Spinal cord (tissue), 10 donors: ENCODE results near the gene SCGB1D4. TPM values are rescaled to one million over a fixed set of nuclear protein-coding genes. Genes with fewer than 3 reads are reported as not detected.

Source experiments
- DNase-seq, 6 donors: peaks; one replicate each; pipeline versions ENCODE4 v3.0.0 to v3.0.0-alpha.2; 2013 to 2015; ENCODE audit warnings: low spot score in 6 of 6, low read depth in 4 of 6
- H3K27ac ChIP-seq: one replicate; pipeline ENCODE4 v1.5.1; 2013; ENCODE audit warnings: low read depth, low read length, control low read depth
- H3K27me3 ChIP-seq: one replicate; pipeline ENCODE4 v1.6.1; 2013; ENCODE audit warnings: low read length; ENCODE audit not compliant: control insufficient read depth, insufficient read depth
- H3K36me3 ChIP-seq: one replicate; pipeline ENCODE4 v1.6.1; 2013; ENCODE audit warnings: low read length; ENCODE audit not compliant: control insufficient read depth, insufficient read depth
- H3K4me1 ChIP-seq: one replicate; pipeline ENCODE4 v1.6.1; 2013; ENCODE audit warnings: low read length; ENCODE audit not compliant: control insufficient read depth, insufficient read depth
- H3K4me3 ChIP-seq: one replicate; pipeline ENCODE4 v1.5.1; 2013; ENCODE audit warnings: low read depth, low read length, control low read depth
- H3K9me3 ChIP-seq: one replicate; pipeline ENCODE4 v1.6.1; 2013; ENCODE audit warnings: low read length; ENCODE audit not compliant: control insufficient read depth, insufficient read depth
- WGBS: methylation state at CpG from one replicate; pipeline ENCODE4 v1.1.5; 2013; ENCODE audit warnings: missing lambda C conversion rate; ENCODE audit not compliant: insufficient coverage; 5-methylcytosine and 5-hydroxymethylcytosine counted together
- polyA plus RNA-seq, 2 donors: library from polyadenylated mRNA; unstranded; fragments of 120-200 nt; gene quantifications; one replicate each; pipeline ENCODE4 v1.2.1, GENCODE V29; 2013; ENCODE audit not compliant: insufficient read length in 2 of 2
- total RNA-seq, 2 donors: library from RNA; depleted of rRNA in 1 of 2; stranded (reverse); fragments of 120-200 nt in 1 of 2; fragments of >200 nt in 1 of 2; gene quantifications; one replicate each; pipeline versions ENCODE4 v1.2.3 to v1.2.4, GENCODE V29; 2013 to 2014
- donor health status: healthy.

SCGB1D4 gene
- total and polyA plus RNA-seq, 4 donors = not detected

DNA sequence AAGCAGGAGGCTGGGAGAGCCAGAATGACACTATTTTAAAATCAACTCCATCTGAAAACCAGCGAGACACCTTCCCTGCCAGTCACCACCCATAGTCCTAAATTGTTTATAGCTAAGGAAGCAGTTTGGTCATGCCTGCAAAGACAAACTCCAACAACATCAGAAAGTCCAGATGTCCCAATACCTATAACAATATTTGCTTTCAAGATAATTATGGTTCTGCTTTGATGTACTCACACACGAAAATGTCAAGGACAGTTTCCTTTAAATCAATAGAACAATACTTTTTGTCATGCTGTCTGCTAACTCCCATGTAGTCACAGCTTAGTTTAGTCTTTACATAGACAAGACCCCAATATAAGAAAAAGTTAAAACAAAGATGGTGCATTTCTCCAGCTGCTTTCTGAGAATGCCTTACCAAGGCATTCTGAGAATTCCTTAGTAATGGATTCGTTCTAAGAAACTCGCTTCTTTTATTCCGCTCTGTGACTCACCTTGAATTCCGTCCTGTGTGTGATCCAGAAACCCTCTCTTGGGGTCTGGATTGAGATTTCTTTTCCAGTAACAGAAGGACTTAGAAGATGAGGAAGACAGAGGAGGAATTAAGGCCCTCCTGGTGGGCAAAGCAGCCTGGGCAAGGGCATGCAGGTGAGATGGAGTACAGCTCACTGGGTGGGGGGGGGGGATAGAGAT, 38.5 kb downstream of the SCGB1D4 start:
- Histone ChIP-seq H3K4me1 (no peaks in the 10 kb centered on the region), H3K36me3 (no peaks in the 10 kb centered on the region), H3K9me3 (no peaks in the 10 kb centered on the region), H3K4me3 (no peak overlapping the region), H3K27ac (no peak overlapping the region), H3K27me3 (no peaks in the 10 kb centered on the region)
- no peak for DNase-seq
- WGBS = 79% methylated on average over 3 of the region's 6 CpGs

GRCh38 chr11:62256281-62256680, 42.6 kb downstream of the SCGB1D4 start:
- no peaks in the 10 kb centered on the region for H3K9me3 ChIP-seq
- H3K36me3 ChIP-seq = no peaks in the 10 kb centered on the region
- DNase-seq = no peak
- H3K4me3 ChIP-seq = no peak overlapping the region
- H3K27ac ChIP-seq = no peak overlapping the region
- no peaks in the 10 kb centered on the region for H3K27me3 ChIP-seq
- no peaks in the 10 kb centered on the region for H3K4me1 ChIP-seq
- WGBS = no CpG with 5 or more reads among the region's 2 CpGs

GRCh38 chr11:62253999-62254542, 44.8 kb downstream of the SCGB1D4 start:
- Histone ChIP-seq H3K36me3 (no peaks in the 10 kb centered on the region), H3K27ac (no peak overlapping the region), H3K27me3 (no peaks in the 10 kb centered on the region), H3K9me3 (no peaks in the 10 kb centered on the region), H3K4me1 (no peaks in the 10 kb centered on the region), H3K4me3 (no peak overlapping the region)
- no peak for DNase-seq
- no CpG with 5 or more reads among the region's 3 CpGs for WGBS

DNA sequence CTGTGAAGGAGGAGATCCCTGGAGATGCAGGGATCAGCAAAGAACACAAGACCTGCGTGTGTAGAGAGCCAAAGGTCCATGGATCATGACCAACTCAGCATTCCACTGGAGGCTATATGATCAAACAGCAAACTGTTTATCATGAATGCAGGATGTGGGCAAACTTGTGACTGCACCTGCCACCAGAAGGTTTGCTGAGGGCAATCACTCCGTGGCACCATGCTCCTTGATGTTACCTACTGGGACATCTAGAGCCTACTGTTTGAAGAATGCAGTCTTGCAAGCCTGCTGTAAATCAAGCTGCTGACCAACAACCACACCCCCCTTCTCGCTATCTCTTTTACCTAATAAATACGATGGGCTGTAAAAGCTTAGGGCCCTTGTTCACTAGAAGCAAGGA, 47.2 kb downstream of the SCGB1D4 start:
- H3K27me3 ChIP-seq = no peaks in the 10 kb centered on the region
- no peaks in the 10 kb centered on the region for H3K36me3 ChIP-seq
- no peak for DNase-seq
- no peak overlapping the region for H3K27ac ChIP-seq
- no peaks in the 10 kb centered on the region for H3K4me1 ChIP-seq
- no peaks in the 10 kb centered on the region for H3K9me3 ChIP-seq
- no peak overlapping the region for H3K4me3 ChIP-seq
- WGBS = 46% methylated on average over 4 of the region's 4 CpGs

Other genes with a start within 250 kb of the SCGB1D4 start
- 10 to 100 TPM; 19.9 to 22.2 TPM for gene INCENP, start 175.1 kb downstream of the SCGB1D4 start, total RNA-seq
- 10 to 100 TPM; 32.4 to 32.9 TPM for gene INCENP, start 175.1 kb downstream of the SCGB1D4 start, polyA plus RNA-seq
- not detected for gene SCGB1D1, start 108.9 kb downstream of the SCGB1D4 start, total RNA-seq
- gene SCGB1D1, start 108.9 kb downstream of the SCGB1D4 start, polyA plus RNA-seq = not detected
- gene SCGB2A1, start 90.4 kb downstream of the SCGB1D4 start, total RNA-seq = under 1 TPM in 1 of 2 donors, not detected in 1; 0.61 TPM
- gene SCGB2A1, start 90.4 kb downstream of the SCGB1D4 start, polyA plus RNA-seq = not detected
- gene SCGB1D2, start 56.8 kb downstream of the SCGB1D4 start, total RNA-seq = not detected
- gene SCGB1D2, start 56.8 kb downstream of the SCGB1D4 start, polyA plus RNA-seq = not detected
- gene SCGB2A2, start 28.9 kb downstream of the SCGB1D4 start, total RNA-seq = not detected
- gene SCGB2A2, start 28.9 kb downstream of the SCGB1D4 start, polyA plus RNA-seq = not detected
- 10 to 100 TPM; 24.5 to 24.9 TPM for gene ASRGL1, start 38.4 kb upstream of the SCGB1D4 start, total RNA-seq
- gene ASRGL1, start 38.4 kb upstream of the SCGB1D4 start, polyA plus RNA-seq = 10 to 100 TPM; 63.1 to 65.2 TPM
- gene SCGB1A1, start 120.0 kb upstream of the SCGB1D4 start, total RNA-seq = not detected
- gene SCGB1A1, start 120.0 kb upstream of the SCGB1D4 start, polyA plus RNA-seq = under 1 TPM in 1 of 2 donors, not detected in 1; 0.69 TPM
- gene AHNAK, start 247.7 kb upstream of the SCGB1D4 start, total RNA-seq = 100 to 1,000 TPM; 247 to 463 TPM
- gene AHNAK, start 247.7 kb upstream of the SCGB1D4 start, polyA plus RNA-seq = 10 to 100 TPM; 60.2 to 84.0 TPM